HG03175 (cell line): ENCODE data around the gene EML4.

Experiments
- ATAC-seq: cut with Tn5 transposase; IDR thresholded peaks from one replicate; pipeline ENCODE4 v1.9.1; 2021; ENCODE audit warnings: mild to moderate bottlenecking, moderate library complexity; ENCODE audit not compliant: unreplicated experiment

The EML4 gene

GRCh38 chr2:42298996-42299754, 130.0 kb downstream of the EML4 start:
- no peak for ATAC-seq

- no peak for ATAC-seq
These were observed 131.4 kb downstream of the EML4 start for GRCh38 chr2:42300527-42300926.

- ATAC-seq = no peak
These were observed 134.1 kb downstream of the EML4 start for GRCh38 chr2:42303252-42303651.

GRCh38 chr2:42304059-42304713, 135.0 kb downstream of the EML4 start:
- no peak for ATAC-seq

- no peak for ATAC-seq
These were observed 138.0 kb downstream of the EML4 start for GRCh38 chr2:42307180-42307579.

- ATAC-seq = no peak
These were observed 140.2 kb downstream of the EML4 start for GRCh38 chr2:42309366-42309765.

GRCh38 chr2:42310007-42310515, 140.9 kb downstream of the EML4 start:
- no peak for ATAC-seq

GRCh38 chr2:42312106-42312505, 143.0 kb downstream of the EML4 start:
- ATAC-seq = no peak

GRCh38 chr2:42314892-42315468, 145.8 kb downstream of the EML4 start:
- no peak for ATAC-seq

GRCh38 chr2:42315844-42316470, 146.8 kb downstream of the EML4 start:
- ATAC-seq = no peak

GRCh38 chr2:42316910-42317309, 147.8 kb downstream of the EML4 start:
- no peak for ATAC-seq

- no peak for ATAC-seq
These were observed 148.3 kb downstream of the EML4 start for GRCh38 chr2:42317486-42317885.

- ATAC-seq = no peak
These were observed 148.8 kb downstream of the EML4 start for GRCh38 chr2:42317945-42318344.

- no peak for ATAC-seq
These were observed 150.1 kb downstream of the EML4 start for GRCh38 chr2:42319265-42319664.

GRCh38 chr2:42321452-42322064, 152.4 kb downstream of the EML4 start:
- no peak for ATAC-seq

- ATAC-seq = no peak
These were observed 155.1 kb downstream of the EML4 start for GRCh38 chr2:42324244-42324643.

- ATAC-seq = no peak
These were observed 155.8 kb downstream of the EML4 start for GRCh38 chr2:42324949-42325348.

- ATAC-seq = no peak
These were observed 156.5 kb downstream of the EML4 start for GRCh38 chr2:42325609-42326008.

- no peak for ATAC-seq
These were observed 158.0 kb downstream of the EML4 start for GRCh38 chr2:42327125-42327524.

GRCh38 chr2:42328148-42328833, 159.1 kb downstream of the EML4 start:
- ATAC-seq = no peak

- no peak for ATAC-seq
These were observed 159.8 kb downstream of the EML4 start for GRCh38 chr2:42328923-42329322.
